GM12874 (cell line): Measurements from ENCODE around the gene STIM1.

Experiments
- TF ChIP-seq, protein P1 (sequence below): IDR thresholded peaks from 2 replicates; pipeline ENCODE4 v1.5.1; 2011; ENCODE audit warnings: low read depth, mild to moderate bottlenecking, control low read depth, low read length, moderate library complexity; ENCODE audit not compliant: insufficient read depth

The STIM1 gene

DNA sequence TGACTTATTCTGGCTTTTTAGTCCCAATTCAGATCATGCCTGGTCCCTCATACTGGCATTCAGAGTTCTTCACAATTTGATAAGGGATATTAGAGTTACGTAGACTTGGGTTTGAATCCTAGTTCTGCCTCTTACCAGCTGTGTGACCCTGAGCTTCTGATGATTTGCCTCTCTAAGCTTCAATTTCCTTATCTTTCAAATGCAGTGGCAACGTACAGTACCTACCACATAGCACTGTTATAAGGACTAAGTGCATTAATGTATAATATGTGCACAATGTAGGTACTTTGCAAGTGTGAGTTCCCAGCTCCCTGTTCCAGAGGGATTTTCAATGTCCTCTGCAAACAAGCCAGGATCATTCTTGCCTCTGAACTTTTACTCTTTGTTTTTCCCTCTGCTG lies 22.0 kb upstream of the STIM1 start:
- TF ChIP-seq, protein P1, sequence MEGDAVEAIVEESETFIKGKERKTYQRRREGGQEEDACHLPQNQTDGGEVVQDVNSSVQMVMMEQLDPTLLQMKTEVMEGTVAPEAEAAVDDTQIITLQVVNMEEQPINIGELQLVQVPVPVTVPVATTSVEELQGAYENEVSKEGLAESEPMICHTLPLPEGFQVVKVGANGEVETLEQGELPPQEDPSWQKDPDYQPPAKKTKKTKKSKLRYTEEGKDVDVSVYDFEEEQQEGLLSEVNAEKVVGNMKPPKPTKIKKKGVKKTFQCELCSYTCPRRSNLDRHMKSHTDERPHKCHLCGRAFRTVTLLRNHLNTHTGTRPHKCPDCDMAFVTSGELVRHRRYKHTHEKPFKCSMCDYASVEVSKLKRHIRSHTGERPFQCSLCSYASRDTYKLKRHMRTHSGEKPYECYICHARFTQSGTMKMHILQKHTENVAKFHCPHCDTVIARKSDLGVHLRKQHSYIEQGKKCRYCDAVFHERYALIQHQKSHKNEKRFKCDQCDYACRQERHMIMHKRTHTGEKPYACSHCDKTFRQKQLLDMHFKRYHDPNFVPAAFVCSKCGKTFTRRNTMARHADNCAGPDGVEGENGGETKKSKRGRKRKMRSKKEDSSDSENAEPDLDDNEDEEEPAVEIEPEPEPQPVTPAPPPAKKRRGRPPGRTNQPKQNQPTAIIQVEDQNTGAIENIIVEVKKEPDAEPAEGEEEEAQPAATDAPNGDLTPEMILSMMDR: no peak

DNA sequence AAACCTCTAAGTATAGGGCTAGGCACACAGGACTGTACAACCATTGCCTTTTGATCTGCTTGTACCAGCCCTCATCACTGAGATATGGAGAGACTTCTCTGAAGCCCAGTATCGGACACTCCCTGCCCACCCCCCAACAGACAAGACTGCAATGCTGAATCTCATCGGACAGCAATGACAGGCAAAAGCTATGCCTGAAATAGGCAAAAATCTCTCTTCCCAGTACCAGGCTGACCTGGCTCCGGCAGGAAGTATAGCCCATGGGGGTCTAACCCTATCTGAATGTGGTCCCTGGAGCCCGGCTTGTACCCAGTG lies 21.2 kb upstream of the STIM1 start:
- TF ChIP-seq, protein P1: no peak

GRCh38 chr11:3834664-3835461 lies 20.6 kb upstream of the STIM1 start:
- TF ChIP-seq, protein P1: no peak

DNA sequence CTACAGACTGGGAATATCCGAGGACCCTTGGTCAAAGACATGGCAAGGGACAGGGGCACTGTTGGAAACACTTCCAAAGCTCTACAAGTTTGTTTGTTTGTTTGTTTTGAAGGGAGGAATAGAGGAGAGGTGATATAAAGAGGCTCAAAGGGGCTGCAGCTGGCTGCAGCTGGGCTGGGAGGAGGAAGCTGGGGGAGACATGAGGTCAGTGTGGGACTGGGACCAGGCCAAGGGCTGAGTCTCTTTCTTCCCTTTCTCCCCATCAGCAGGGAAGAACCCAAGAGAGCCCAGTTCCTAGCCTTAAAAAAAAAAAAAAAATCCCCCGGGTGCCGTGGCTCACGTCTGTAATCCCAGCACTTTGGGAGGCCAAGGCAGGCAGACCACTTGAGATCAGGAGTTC lies 19.7 kb upstream of the STIM1 start:
- TF ChIP-seq, protein P1: no peak

DNA sequence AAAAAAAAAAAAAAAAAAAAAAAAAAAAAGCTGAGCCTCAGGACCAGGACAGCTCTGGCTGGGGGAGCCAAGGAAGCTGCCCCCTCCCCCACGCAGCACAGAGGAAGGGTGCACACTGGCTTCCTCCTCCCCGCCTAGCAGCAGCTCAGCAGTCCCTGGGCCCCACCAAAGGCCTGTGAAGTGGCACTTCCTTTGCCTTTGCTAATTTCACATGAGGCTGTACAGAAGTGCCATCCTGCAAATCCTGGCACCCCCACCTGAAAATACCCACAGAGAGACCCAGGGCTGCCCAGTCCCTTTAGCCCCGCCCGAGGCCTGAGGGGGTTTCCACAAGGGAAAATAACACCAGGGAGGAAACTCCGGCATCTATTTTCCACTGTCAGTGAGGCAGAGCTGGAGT lies 18.6 kb upstream of the STIM1 start:
- TF ChIP-seq, protein P1: no peak

- TF ChIP-seq, protein P1: no peak
Observed at GRCh38 chr11:3837793-3838192, 17.7 kb upstream of the STIM1 start.

GRCh38 chr11:3838504-3838903 lies 17.0 kb upstream of the STIM1 start:
- TF ChIP-seq, protein P1: no peak
